Measurements from ENCODE around the gene CYLC2.

CYLC2 gene

DNA sequence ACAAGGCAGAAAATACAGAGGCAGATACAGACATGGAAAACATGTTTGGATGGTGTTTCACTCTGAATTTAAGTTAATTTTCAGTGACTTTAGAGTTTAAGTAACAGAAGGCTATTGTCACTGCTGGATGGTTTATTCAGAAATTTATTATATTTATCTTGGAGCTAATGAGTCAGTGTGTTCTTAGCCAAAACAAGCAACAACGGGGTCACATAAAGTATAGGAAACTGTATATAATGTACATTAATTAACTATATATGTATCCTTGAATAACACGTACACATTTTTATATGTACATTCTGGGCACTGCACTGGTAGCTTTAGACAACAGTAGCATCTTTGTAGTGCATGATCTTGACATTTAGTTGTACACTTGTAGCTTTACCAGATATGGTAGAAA lies 30.7 kb downstream of the CYLC2 start:
- H3K9ac ChIP-seq (ENCODE audit: low read length): no peak overlapping the region
- no peaks in the 10 kb centered on the region for H3K4me1 ChIP-seq (ENCODE audit: control insufficient read depth, insufficient read depth, low read length)
- no peaks in the 10 kb centered on the region for H3K27me3 ChIP-seq (ENCODE audit: control insufficient read depth, insufficient read depth, low read length)
- no peak overlapping the region for H3K27ac ChIP-seq (ENCODE audit: low read depth, low read length)
- H3K4me3 ChIP-seq (ENCODE audit: low read depth, low read length): no peak overlapping the region
- H3K36me3 ChIP-seq (ENCODE audit: control insufficient read depth, insufficient read depth, low read length): no peaks in the 10 kb centered on the region
- H3K9me3 ChIP-seq (ENCODE audit: control insufficient read depth, insufficient read depth, low read depth, low read length): 0 out of 2 replicates have a peak, but pooled peaks cover 3% of the 10 kb centered on the region

DNA sequence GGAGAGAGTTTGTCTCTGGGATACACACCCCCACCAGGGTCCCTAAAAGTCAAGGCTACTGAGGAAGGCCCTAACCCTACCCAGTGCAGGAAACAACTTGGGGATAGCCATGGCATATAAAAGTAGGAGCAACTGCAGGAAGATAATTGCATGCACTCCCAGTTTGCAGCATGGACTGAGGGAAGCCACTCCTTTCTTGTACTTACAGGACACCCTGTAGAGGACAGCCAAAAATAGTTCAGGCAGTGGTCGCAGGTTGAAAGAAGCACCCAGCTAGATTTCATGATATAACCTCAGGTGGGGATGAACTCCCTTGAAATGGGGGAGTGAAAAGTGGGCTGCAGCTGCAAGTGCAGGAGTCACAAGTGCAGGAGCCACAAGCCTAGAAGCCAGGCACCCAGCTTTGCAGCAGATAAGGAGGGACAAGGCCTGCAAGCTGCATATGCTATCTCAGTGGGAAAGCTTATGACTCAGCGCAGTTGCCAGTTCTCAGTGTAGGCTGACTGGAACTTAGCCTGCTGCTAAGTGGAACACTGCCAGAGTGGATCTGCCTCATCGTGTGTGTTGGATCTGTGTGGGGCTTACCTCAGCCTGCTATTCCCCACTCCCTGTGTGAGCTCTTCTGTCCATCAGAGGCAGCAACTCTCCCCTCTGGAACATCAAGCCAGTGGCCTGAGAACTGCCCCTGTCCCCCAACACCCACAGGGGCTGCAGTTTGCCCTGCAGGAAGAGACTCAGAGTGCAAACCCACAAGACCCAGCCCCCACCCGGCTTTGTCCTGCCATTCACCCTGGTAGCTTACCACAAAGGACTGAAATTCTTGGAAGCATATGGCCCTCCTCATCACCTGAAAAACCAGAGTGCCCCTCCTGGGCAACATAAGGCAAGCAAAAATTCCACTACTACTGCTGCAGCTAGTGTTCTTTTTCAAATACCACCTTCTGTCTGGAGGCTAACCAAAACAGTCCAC lies 42.7 kb downstream of the CYLC2 start:
- Histone ChIP-seq H3K27ac (ENCODE audit: low read depth, low read length) (no peak overlapping the region), H3K4me1 (ENCODE audit: control insufficient read depth, insufficient read depth, low read length) (peaks cover 22% of the 10 kb centered on the region), H3K36me3 (ENCODE audit: control insufficient read depth, insufficient read depth, low read length) (no peaks in the 10 kb centered on the region), H3K27me3 (ENCODE audit: control insufficient read depth, insufficient read depth, low read length) (no peaks in the 10 kb centered on the region), H3K4me3 (ENCODE audit: low read depth, low read length) (no peak overlapping the region), H3K9ac (ENCODE audit: low read length) (no peak overlapping the region), H3K9me3 (ENCODE audit: control insufficient read depth, insufficient read depth, low read depth, low read length) (no peaks in the 10 kb centered on the region)

DNA sequence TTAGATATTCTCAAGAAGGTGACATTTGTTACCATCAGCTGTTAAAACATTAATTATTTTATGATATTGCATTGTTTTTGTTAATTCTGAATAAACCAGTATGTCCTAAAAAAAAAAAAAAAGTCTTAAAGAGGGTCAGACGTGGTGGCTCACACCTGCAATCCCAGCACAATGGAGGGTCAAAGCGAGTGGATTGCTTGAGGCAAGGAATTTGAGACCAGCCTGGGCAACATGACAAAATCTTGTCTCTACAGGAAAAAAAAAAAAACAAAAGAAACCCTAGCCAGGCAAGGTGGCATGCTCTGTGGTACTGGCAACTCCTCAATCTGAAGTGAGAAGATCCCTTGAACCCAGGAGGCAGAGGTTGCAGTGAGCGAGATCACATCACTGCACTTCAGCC lies 46.8 kb downstream of the CYLC2 start:
- Histone ChIP-seq H3K9ac (ENCODE audit: low read length) (no peak overlapping the region), H3K27ac (ENCODE audit: low read depth, low read length) (no peak overlapping the region), H3K9me3 (ENCODE audit: control insufficient read depth, insufficient read depth, low read depth, low read length) (no peaks in the 10 kb centered on the region), H3K4me1 (ENCODE audit: control insufficient read depth, insufficient read depth, low read length) (peaks cover 22% of the 10 kb centered on the region), H3K4me3 (ENCODE audit: low read depth, low read length) (no peak overlapping the region), H3K36me3 (ENCODE audit: control insufficient read depth, insufficient read depth, low read length) (no peaks in the 10 kb centered on the region), H3K27me3 (ENCODE audit: control insufficient read depth, insufficient read depth, low read length) (no peaks in the 10 kb centered on the region)
